NCI-H146 (cell line): ENCODE data around the gene GMNC.

ENCODE experiments used
- DNase-seq: peaks from one replicate; lab custom pipeline; 2025; lab: John Stamatoyannopoulos, UW

The GMNC gene

DNA sequence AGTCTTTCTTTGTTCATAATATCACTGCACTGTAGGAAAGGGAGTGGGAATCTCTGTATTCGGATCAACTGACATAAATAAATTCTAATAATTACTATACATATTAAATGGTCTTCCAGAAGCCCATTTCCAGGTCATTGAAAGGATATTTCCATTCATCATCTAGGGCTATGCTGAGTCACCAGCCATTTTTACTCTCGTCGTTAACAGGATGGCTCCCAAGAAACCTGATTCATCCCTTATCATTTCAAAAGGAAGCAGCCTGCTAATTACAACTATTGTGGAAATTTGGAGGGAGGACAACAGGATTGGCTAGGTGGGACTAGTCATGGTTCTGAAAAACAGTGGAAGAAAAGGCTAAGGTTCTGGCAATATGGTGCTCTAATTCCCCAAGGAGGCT, 13.6 kb downstream of the GMNC start:
- DNase-seq: no peak

DNA sequence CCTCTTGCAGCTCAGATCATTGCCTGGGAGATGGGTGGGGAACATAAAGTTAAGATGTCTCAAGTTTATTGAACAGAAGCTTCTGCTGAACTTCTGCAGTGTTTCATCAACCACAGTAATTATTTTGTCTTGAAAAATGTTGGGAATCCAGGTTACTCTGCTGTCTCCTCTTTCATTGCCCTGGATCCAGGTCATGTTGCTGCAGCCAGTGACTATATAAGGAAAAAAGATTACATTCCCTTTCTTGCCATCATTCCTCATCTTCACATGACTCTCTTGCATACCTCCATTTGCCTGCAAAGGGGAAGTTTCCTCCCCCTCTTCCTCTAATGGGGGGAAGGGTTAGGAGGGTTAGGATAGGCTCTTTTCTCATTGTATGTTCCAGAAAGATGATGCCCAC, 15.1 kb downstream of the GMNC start:
- no peak for DNase-seq

DNA sequence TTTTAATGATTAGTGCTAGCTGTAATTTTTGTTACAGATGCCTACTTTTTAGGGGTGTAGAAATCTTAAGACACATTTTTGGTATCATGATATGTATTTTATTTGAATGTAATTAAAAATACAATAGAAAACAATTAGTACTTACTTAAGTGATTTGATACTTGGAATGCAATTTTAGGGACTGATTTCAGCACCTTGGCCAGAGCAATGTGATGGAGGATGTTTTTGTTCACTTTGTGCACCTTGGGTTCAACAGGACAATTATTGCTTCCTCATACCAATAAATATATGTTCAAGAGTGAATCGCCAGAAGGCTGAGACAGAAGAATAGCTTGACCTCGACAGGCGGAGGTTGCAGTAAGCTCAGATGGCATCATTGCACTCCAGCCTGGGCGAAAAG, 22.3 kb downstream of the GMNC start:
- no peak for DNase-seq

DNA sequence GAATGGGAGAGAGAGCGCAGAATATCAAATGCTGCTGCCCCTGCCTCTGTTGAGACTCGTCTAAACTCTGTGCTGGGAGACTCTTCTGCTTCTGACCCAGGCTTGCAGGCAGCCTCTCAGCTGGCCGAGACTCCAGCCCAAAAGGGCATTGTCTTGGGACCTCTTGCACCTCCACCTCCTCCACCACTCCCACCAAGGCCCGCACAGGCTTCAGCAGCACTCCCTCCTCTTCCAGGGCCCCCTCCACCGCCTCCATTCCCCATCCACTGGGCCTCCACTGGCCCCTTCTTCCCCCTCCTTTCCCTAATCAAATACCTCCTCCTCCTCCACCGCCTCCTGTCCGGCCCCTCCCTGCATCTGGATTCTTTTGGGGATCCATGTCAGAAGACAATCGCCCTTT, 31.3 kb downstream of the GMNC start:
- no peak for DNase-seq

DNA sequence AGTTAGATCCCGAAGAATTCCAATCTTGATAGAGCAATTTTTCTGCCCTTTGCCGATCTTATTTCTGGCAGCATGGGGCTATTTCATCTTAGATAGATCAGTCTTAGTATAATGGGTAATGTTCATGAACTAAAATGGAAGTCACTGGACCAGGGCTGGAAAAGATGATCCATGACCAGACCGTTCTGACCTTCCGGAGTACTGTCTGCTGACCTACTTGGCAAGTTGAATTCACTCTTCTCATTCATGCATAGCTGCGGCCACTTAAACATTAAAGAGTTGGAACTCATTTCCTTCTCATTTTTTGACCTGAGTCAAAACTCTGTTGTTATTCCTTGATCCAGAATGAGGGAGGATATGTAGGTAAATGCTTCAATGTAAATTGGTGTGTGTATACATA, 32.5 kb downstream of the GMNC start:
- DNase-seq: no peak

DNA sequence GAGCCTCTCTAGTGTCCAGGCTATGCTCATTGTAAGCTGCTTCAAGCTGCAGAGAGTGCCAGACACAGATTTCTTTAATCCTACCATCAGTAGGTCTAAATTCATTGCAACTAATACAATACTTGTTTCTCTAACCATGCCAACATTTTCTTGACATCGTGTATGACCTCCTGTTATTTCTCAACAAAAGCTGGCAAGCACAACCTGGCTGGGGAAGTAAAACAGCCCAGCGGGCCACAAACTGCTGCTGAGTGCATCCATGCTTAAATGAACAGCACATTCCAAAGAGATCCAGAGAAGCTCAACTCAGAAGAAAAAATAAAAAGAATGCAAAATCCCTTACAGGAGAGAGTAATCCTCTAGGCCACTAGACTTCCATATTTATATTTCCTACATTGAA, 36.5 kb downstream of the GMNC start:
- no peak for DNase-seq

DNA sequence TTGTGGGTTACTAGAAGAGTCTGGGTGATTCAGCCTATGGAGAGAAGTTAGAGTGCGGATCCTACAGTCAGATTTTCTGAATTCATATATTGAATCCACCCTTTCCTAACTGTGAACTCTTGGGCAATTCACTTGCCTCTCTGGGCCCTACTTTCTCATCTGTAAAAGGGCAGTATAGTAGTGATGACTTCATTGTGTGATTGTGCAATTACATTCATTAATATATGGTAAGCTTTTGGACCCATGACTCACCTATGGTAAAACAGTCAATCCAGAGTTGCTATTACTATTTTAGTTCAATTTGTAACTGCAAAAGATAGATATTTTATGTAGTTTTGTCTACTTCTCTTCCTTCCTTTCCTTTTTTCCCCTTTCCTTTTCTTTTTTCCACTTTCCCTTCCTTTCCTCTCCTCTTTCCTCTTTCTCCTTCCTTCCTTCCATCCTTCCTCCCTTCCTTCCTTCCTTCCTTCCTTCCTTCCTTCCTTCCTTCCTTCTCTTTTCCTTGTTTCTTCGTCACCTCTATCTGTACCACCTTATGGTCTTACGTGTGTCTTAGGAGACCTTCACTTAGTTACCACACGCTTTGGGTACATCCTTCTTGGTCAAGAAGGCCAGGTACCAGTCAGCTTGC, 37.0 kb downstream of the GMNC start:
- DNase-seq: no peak

DNA sequence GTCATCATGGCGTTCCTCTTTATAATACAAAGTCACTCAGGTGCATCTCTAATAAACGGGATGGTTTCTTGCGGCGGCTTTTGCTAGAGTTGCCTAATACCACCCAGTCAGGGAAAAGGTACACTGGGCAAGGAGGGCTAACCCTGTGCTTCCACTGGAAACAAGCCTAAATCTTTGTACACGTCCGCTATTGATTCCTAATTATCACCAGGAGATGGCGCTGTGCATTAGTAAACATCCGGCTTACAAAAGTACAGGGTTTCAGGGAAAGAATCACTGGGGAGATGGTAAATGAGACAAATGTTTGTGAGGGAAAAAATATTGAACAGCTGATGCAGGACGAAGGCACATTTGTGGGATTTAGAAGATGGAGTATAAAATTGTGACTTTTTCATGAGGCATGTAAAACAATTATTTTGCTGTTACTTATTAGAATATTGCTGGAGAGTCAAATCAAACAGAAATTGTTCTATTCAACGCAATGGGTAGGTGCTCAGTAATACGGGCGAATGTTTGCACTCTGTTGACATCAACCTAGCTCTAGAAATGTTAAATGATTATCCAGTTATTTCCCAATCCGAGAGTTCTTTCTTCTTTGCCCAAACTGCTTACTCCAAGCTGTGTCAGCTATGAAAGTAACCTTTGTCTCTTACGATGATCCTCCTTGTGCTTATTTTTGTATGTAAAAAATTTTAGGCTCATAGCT, 50.6 kb downstream of the GMNC start:
- DNase-seq: peak; percentile 49

DNA sequence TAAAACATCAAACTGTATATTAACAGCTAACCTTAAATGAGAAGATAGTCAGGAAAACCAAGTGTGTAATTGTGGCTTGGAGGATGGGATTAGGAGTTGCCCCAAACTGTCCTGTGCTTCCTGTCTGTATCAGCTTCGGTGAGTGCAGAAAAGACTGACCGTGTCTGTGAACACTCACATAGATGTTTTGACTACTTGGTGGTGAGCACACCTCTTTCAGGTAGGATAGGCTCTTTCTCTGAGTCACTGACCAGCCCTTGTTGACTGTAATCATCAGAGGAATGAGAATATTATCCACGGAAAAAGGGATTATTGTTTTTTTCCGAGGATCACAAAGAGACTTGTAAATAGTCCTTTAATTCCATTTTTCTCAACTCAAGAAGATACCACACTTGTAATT, 51.5 kb downstream of the GMNC start:
- DNase-seq: no peak

DNA sequence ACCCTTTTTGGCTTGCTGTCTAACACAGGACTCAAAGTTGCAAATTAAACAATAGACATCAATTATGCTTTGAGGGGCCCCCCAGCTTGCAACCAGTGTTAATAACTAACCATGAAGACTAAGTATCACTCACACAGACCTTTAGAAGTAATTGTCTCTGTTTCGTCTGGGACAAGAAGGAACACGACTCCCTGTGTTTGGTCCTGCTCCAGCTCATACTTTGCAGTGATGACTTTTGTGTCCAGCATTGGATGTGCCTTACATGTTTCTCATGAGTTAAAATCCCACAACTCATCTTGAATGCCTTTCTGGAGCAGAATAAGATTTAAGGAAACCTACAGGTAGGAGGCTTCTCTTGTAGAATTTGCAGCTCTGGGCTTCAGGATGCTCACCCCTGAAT, 53.1 kb downstream of the GMNC start:
- DNase-seq: no peak

DNA sequence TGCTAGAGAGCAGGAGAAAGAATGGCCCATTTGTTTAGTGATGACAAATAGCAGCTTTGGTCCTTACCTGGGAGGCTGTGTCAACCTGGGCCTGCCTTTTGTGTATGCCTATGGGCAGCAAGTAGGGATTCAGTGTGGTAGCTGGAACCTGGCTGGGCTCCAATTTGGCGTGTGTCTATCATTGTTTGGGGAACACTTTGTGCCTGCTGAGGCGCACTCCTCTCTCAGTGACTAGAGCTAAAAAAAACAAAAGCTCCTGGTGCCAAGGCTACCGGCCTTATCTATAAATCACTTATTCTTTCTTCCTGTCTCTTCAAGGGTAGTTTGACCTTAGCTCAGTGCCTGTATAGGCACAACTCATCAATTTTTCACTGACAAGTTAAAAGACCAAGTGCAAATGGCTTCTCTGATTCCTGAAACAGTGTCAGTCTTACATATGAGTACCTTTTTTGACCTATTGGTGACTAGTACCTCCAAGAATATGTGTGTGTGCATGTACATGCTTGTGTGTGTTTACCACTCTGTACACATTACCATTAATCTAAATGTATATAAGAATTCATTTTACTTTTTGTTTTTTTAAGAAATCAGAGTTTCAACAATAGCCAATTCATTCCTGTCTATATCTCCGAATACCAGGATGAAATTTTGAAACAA, 54.6 kb downstream of the GMNC start:
- peak; percentile 68 for DNase-seq
